Natural killer cell (primary cell): ENCODE data around the gene SLC4A4. TPM values are rescaled to one million over a fixed set of nuclear protein-coding genes. Genes with fewer than 3 reads are reported as not detected.

Experiments
- ATAC-seq, 3 donors: fragments of 150-1000 bp in 2 of 3; fragments of 200-7000 bp in 1 of 3; cut with Tn5 transposase; 1 replicate in 1 of 3; 2 replicates in 2 of 3; pipeline ENCODE4 v1.10.0; 2021; ENCODE audit warnings: mild to moderate bottlenecking in 2 of 3, moderate library complexity in 2 of 3
- DNase-seq, 2 donors: peaks; one replicate each; pipeline versions ENCODE4 v3.0.0 to v3.0.0-alpha.2; 2013 to 2021; ENCODE audit warnings: mixed read lengths in 1 of 2
- H3K27ac ChIP-seq: one replicate; pipeline ENCODE4 v1.5.1; 2013; ENCODE audit warnings: mild to moderate bottlenecking, low read length
- H3K27me3 ChIP-seq: one replicate; pipeline ENCODE4 v1.6.1; 2013; ENCODE audit warnings: low read length; ENCODE audit not compliant: control insufficient read depth, insufficient read depth
- H3K36me3 ChIP-seq: one replicate; pipeline ENCODE4 v1.6.1; 2013; ENCODE audit warnings: low read length; ENCODE audit not compliant: control insufficient read depth, insufficient read depth
- H3K4me1 ChIP-seq: one replicate; pipeline ENCODE4 v1.6.1; 2013; ENCODE audit warnings: low read length; ENCODE audit not compliant: control insufficient read depth, insufficient read depth
- H3K4me3 ChIP-seq: one replicate; pipeline ENCODE4 v1.5.1; 2013; ENCODE audit warnings: low read length
- H3K9me3 ChIP-seq: one replicate; pipeline ENCODE4 v1.6.1; 2013; ENCODE audit warnings: low read length; ENCODE audit not compliant: control insufficient read depth, insufficient read depth
- H3K27ac Mint-ChIP-seq, 2 donors: one replicate each; pipeline ENCODE4 v1.8.0; 2022; ENCODE audit warnings: mild to moderate bottlenecking in 2 of 2, mixed read lengths in 2 of 2, moderate library complexity in 1 of 2
- H3K27me3 Mint-ChIP-seq, 2 donors: one replicate each; pipeline ENCODE4 v1.8.0; 2022; ENCODE audit warnings: low read depth in 2 of 2, mixed read lengths in 2 of 2
- H3K36me3 Mint-ChIP-seq: one replicate; pipeline ENCODE4 v1.8.0; 2022; ENCODE audit warnings: mixed read lengths
- H3K4me1 Mint-ChIP-seq, 2 donors: one replicate each; pipeline ENCODE4 v1.8.0; 2022; ENCODE audit warnings: mixed read lengths in 2 of 2
- H3K4me3 Mint-ChIP-seq: one replicate; pipeline ENCODE4 v1.8.0; 2022; ENCODE audit warnings: mild to moderate bottlenecking, moderate library complexity, mixed read lengths
- H3K9me3 Mint-ChIP-seq, 2 donors: one replicate each; pipeline ENCODE4 v1.8.0; 2022; ENCODE audit warnings: mixed read lengths in 2 of 2
- WGBS: methylation state at CpG from one replicate; pipeline ENCODE4 v1.1.7; 2013; ENCODE audit warnings: missing lambda C conversion rate; ENCODE audit not compliant: insufficient coverage; 5-methylcytosine and 5-hydroxymethylcytosine counted together
- intact Hi-C: fragments of 100-400 bp; cut with micrococcal nuclease; formaldehyde crosslinking; loops from one replicate; pipeline ENCODE4 v1.14.2; 2022
- total RNA-seq, 4 donors: library from RNA; stranded (reverse); fragments of 120-200 nt in 1 of 4; gene quantifications; one replicate each; pipeline versions ENCODE4 v1.2.3 to v1.2.4, GENCODE V29; 2013 to 2022
- TF ChIP-seq, protein P1 (sequence below): fragments of 200-600 bp; IDR thresholded peaks from one replicate; pipeline ENCODE4 v1.8.0; 2022; ENCODE audit warnings: antibody characterized with exemption

SLC4A4 gene
- total RNA-seq, 3 donors from 2014 or later (not counting 1 experiment from before 2014, with no cell fraction given) = 17.9 to 20.4 (median 19.1) TPM

DNA sequence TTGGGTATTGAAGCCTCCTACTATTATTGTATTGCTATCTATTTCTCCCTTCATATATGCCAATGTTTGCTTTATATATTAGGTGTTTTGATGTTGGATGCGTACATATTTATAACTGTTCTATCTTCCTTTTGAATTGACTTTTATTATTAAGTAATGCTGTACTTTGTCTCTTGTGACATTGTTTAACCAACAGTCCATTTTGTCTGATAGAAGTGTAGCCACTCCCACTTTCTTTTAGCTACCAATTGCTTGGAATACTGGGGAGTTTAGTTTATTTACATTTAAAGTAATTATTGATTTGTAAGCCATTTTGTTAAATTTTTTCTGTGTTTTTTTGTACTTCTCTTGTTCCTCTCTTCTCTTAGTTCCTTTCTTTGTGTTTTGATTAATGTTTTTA, 249.2 kb downstream of the SLC4A4 start:
- Histone ChIP-seq H3K27me3 (no peaks in the 10 kb centered on the region), H3K36me3 (no peaks in the 10 kb centered on the region), H3K9me3 (no peaks in the 10 kb centered on the region), H3K4me3 (no peak overlapping the region), H3K4me1 (no peaks in the 10 kb centered on the region), H3K27ac (no peak overlapping the region)
- intact Hi-C loops = no loop called here
- TF ChIP-seq, protein P1, sequence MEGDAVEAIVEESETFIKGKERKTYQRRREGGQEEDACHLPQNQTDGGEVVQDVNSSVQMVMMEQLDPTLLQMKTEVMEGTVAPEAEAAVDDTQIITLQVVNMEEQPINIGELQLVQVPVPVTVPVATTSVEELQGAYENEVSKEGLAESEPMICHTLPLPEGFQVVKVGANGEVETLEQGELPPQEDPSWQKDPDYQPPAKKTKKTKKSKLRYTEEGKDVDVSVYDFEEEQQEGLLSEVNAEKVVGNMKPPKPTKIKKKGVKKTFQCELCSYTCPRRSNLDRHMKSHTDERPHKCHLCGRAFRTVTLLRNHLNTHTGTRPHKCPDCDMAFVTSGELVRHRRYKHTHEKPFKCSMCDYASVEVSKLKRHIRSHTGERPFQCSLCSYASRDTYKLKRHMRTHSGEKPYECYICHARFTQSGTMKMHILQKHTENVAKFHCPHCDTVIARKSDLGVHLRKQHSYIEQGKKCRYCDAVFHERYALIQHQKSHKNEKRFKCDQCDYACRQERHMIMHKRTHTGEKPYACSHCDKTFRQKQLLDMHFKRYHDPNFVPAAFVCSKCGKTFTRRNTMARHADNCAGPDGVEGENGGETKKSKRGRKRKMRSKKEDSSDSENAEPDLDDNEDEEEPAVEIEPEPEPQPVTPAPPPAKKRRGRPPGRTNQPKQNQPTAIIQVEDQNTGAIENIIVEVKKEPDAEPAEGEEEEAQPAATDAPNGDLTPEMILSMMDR = no peak
- Mint-ChIP-seq H3K27me3 (no peaks in the 10 kb centered on the region), H3K4me1 (no peaks in the 10 kb centered on the region), H3K27ac (no peak overlapping the region), H3K9me3 (peaks cover 2 to 3% of the 10 kb centered on the region in 2 donors), H3K4me3 (no peak overlapping the region), H3K36me3 (no peaks in the 10 kb centered on the region)
- DNase-seq = no peak
- no peak for ATAC-seq
- WGBS = no CpG with 5 or more reads among the region's 1 CpG

DNA sequence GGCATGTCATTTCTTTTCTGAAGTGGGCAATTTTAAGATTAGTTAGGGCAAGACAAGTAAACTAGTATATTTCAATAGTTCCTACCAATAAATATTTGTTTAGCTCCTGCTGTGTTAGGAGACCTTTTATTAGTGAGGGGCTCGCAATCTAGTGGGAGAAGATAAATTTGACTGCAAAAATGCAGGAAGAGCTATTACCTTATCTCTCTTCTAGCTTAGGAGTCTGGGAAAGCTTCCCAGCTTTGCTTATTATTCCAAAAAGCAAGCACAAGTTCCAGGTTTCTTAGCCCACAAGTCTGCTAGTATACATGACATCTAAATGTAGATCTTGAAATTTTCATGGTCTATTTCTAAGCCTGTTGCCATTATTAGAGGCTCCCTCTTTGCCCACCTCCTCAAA, 254.0 kb downstream of the SLC4A4 start:
- H3K4me3 Mint-ChIP-seq = no peak overlapping the region

DNA sequence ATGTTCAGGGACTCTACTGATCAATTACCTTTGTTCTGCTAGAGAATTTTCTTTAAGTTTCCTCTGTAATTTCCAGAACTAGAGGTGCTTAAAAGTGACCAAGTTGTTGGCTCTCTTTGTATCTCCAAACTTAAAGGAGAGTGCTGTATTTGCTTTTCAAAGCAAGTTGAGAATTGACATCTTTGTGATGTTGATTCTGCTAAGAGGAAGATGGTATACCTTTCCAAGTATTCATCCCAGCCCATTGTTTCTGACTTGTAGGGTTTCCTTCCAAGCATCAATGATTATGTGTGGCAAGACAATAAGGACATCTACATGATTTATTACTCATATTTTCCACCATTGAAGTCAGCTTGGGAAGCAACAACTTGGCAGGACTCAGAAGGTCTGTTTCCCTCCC, 254.5 kb downstream of the SLC4A4 start:
- H3K4me1 ChIP-seq = no peaks in the 10 kb centered on the region
- no peaks in the 10 kb centered on the region for H3K27me3 ChIP-seq
- H3K27me3 Mint-ChIP-seq = peaks cover 0 to 6% of the 10 kb centered on the region in 2 donors
- peaks cover 0 to 5% of the 10 kb centered on the region in 2 donors for H3K4me1 Mint-ChIP-seq
- H3K36me3 Mint-ChIP-seq = no peaks in the 10 kb centered on the region
- H3K4me3 Mint-ChIP-seq = no peak overlapping the region
- H3K27ac Mint-ChIP-seq = no peak overlapping the region
- no peaks in the 10 kb centered on the region for H3K36me3 ChIP-seq
- TF ChIP-seq, protein P1 = no peak
- H3K27ac ChIP-seq = no peak overlapping the region
- no peak overlapping the region for H3K4me3 ChIP-seq
- no peak for DNase-seq
- intact Hi-C loops = no loop called here
- peaks cover 2 to 3% of the 10 kb centered on the region in 2 donors for H3K9me3 Mint-ChIP-seq
- no peak for ATAC-seq
- H3K9me3 ChIP-seq = no peaks in the 10 kb centered on the region

More for the DNA sequence above, 254.0 kb downstream of the SLC4A4 start:
- no peaks in the 10 kb centered on the region for H3K36me3 Mint-ChIP-seq
- Histone ChIP-seq H3K36me3 (no peaks in the 10 kb centered on the region), H3K9me3 (no peaks in the 10 kb centered on the region), H3K4me3 (no peak overlapping the region), H3K27me3 (no peaks in the 10 kb centered on the region), H3K27ac (no peak overlapping the region), H3K4me1 (no peaks in the 10 kb centered on the region)
- intact Hi-C loops = no loop called here
- TF ChIP-seq, protein P1 = no peak
- no peak overlapping the region for H3K27ac Mint-ChIP-seq
- ATAC-seq (no peak), DNase-seq (no peak)
- peaks cover 0 to under 1% of the 10 kb centered on the region in 2 donors for H3K27me3 Mint-ChIP-seq
- 80% methylated on average over 1 of the region's 1 CpG for WGBS
- peaks cover 0 to 5% of the 10 kb centered on the region in 2 donors for H3K4me1 Mint-ChIP-seq
- peaks cover 2 to 3% of the 10 kb centered on the region in 2 donors for H3K9me3 Mint-ChIP-seq

DNA sequence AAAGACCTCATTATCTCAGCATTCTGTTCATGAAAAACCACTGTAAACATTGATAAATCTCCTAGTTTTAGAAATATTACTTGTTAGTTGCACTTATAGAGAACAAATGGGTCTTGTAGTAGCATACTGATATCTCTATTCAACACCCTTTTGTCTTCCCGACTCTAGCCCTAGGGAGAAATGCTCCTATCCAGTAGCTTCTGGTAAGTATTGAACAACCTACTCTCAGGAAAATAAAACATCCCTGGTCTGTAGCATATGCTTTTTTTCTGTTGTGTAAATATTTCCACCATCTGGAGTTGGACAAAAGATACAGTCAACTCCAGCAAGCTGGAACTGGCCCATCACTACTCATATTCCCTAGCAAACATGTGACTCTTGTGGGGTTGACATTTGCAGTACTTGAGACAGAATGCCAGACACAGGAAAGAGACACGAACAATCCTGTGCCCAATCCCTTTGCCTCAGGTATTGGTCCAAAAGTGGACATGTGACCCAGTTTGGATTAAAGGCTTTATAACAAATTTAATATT, 256.8 kb downstream of the SLC4A4 start:
- intact Hi-C loops = no loop called here
- 76% methylated on average over 1 of the region's 2 CpGs for WGBS
- Mint-ChIP-seq H3K36me3 (no peaks in the 10 kb centered on the region), H3K27me3 (peaks cover 0 to 7% of the 10 kb centered on the region in 2 donors), H3K4me1 (peaks cover 0 to 5% of the 10 kb centered on the region in 2 donors), H3K27ac (no peak overlapping the region), H3K9me3 (no peaks in the 10 kb centered on the region), H3K4me3 (no peak overlapping the region)
- H3K36me3 ChIP-seq = no peaks in the 10 kb centered on the region
- H3K27me3 ChIP-seq = no peaks in the 10 kb centered on the region
- no peaks in the 10 kb centered on the region for H3K4me1 ChIP-seq
- DNase-seq (no peak), ATAC-seq (no peak)
- no peak overlapping the region for H3K4me3 ChIP-seq
- TF ChIP-seq, protein P1 = no peak
- no peaks in the 10 kb centered on the region for H3K9me3 ChIP-seq
- no peak overlapping the region for H3K27ac ChIP-seq
